DMS 273 (cell line): ENCODE measurements around the gene NPLOC4.
A peak's percentile ranks its signal among the peaks of the same experiment; 100 is the strongest.

Experiments used
- DNase-seq: peaks from one replicate; lab custom pipeline; 2025; ENCODE audit not compliant: unreplicated experiment; lab: John Stamatoyannopoulos, UW

NPLOC4 gene

GRCh38 chr17:81549826-81550225 lies 87.1 kb downstream of the NPLOC4 start:
- no peak for DNase-seq

- DNase-seq: no peak
Measured at GRCh38 chr17:81549031-81549557, 87.8 kb downstream of the NPLOC4 start.

- no peak for DNase-seq
Measured at GRCh38 chr17:81547614-81547982, 89.3 kb downstream of the NPLOC4 start.

- no peak for DNase-seq
Measured at GRCh38 chr17:81546906-81547613, 89.9 kb downstream of the NPLOC4 start.

- DNase-seq: no peak
Measured at GRCh38 chr17:81545160-81545949, 91.6 kb downstream of the NPLOC4 start.

- no peak for DNase-seq
Measured at GRCh38 chr17:81544281-81544974, 92.5 kb downstream of the NPLOC4 start.

- DNase-seq: no peak
Measured at GRCh38 chr17:81543756-81544155, 93.2 kb downstream of the NPLOC4 start.

- DNase-seq: peak; percentile 56
Measured at GRCh38 chr17:81543339-81543675, 93.6 kb downstream of the NPLOC4 start.

GRCh38 chr17:81542431-81543338 lies 94.2 kb downstream of the NPLOC4 start:
- DNase-seq: no peak

- no peak for DNase-seq
Measured at GRCh38 chr17:81541123-81541522, 95.8 kb downstream of the NPLOC4 start.

- DNase-seq: no peak
Measured at GRCh38 chr17:81540676-81541027, 96.3 kb downstream of the NPLOC4 start.

- DNase-seq: no peak
Measured at GRCh38 chr17:81539961-81540675, 96.8 kb downstream of the NPLOC4 start.

GRCh38 chr17:81539571-81539900 lies 97.4 kb downstream of the NPLOC4 start:
- DNase-seq: no peak

GRCh38 chr17:81538651-81539570 lies 98.0 kb downstream of the NPLOC4 start:
- no peak for DNase-seq

GRCh38 chr17:81537856-81538555 lies 98.9 kb downstream of the NPLOC4 start:
- peak; percentile 98 for DNase-seq

- peak; percentile 88 for DNase-seq
Measured at GRCh38 chr17:81537343-81537855, 99.5 kb downstream of the NPLOC4 start.

GRCh38 chr17:81536299-81537290 lies 100.3 kb downstream of the NPLOC4 start:
- DNase-seq: peak; percentile 79
